HEK293 (cell line): ENCODE measurements around the gene MAMDC2.

ENCODE experiments used
- CTCF ChIA-PET: fragments of 350-600 bp; formaldehyde crosslinking; extraction: SDS; loops from one replicate; lab custom pipeline; 2021; ENCODE audit warnings: antibody characterized with exemption; lab: Yijun Ruan, JAX
- POLR2A ChIA-PET: fragments of 300-600 bp; formaldehyde crosslinking; extraction: SDS; loops from one replicate; lab custom pipeline; 2020; ENCODE audit warnings: antibody characterized with exemption, inconsistent platforms; lab: Yijun Ruan, JAX
- H3K27ac ChIP-seq: fragments of 200-500 bp; sonication (Bioruptor generic); 2 replicates; pipeline ENCODE4 v1.5.1; 2014; ENCODE audit warnings: low read depth, low read length, control low read depth, inconsistent platforms; ENCODE audit errors: extremely low read depth
- H3K36me3 ChIP-seq, 2 experiments: fragments of 200-500 bp in 1 of 2; sonication (Bioruptor generic) in 1 of 2; 1 replicate in 1 of 2; 2 replicates in 1 of 2; pipeline ENCODE4 v1.5.1; 2014 to 2017; ENCODE audit warnings: inconsistent platforms in 2 of 2, low read length in 2 of 2; ENCODE audit not compliant: control insufficient read depth in 2 of 2, insufficient read depth in 1 of 2
- H3K4me1 ChIP-seq: fragments of 200-500 bp; sonication (Bioruptor generic); 2 replicates; pipeline ENCODE4 v1.5.1; 2014; ENCODE audit warnings: mild to moderate bottlenecking, low read length, inconsistent platforms; ENCODE audit not compliant: control insufficient read depth, insufficient read depth
- H3K4me3 ChIP-seq: 2 replicates; pipeline ENCODE4 v1.5.1; 2011; ENCODE audit warnings: low read depth, mild to moderate bottlenecking, control low read depth, low read length, moderate library complexity
- H3K9me3 ChIP-seq: fragments of 200-500 bp; sonication (Bioruptor generic); 2 replicates; pipeline ENCODE4 v1.5.1; 2014; ENCODE audit warnings: low read depth, low read length, inconsistent platforms; ENCODE audit not compliant: control insufficient read depth, insufficient read depth
- BCL6B ChIP-seq: fragments of 450-650 bp; formaldehyde crosslinking; IDR thresholded peaks from 2 replicates; pipeline ENCODE4 v1.5.1; 2017; ENCODE audit warnings: missing biosample characterization, missing genetic modification characterization
- ELK4 ChIP-seq: IDR thresholded peaks from 2 replicates; pipeline ENCODE4 v1.6.1; 2011; ENCODE audit warnings: mild to moderate bottlenecking, low read depth, low read length, borderline replicate concordance
- HOXD13 ChIP-seq: sonication (generic); formaldehyde crosslinking; IDR thresholded peaks from 2 replicates; pipeline ENCODE4 v1.8.0; 2022; ENCODE audit warnings: missing genetic modification reagents, borderline replicate concordance
- KLF1 ChIP-seq: fragments of 450-650 bp; formaldehyde crosslinking; IDR thresholded peaks from 2 replicates; pipeline ENCODE4 v1.5.1; 2016; ENCODE audit warnings: missing biosample characterization, missing genetic modification characterization
- KLF17 ChIP-seq: fragments of 450-650 bp; formaldehyde crosslinking; IDR thresholded peaks from 2 replicates; pipeline ENCODE4 v1.5.1; 2016; ENCODE audit warnings: missing biosample characterization, missing genetic modification characterization
- KLF8 ChIP-seq: fragments of 450-650 bp; formaldehyde crosslinking; IDR thresholded peaks from 2 replicates; pipeline ENCODE4 v1.5.1; 2016; ENCODE audit warnings: missing biosample characterization, missing genetic modification characterization
- MZF1 ChIP-seq: fragments of 450-650 bp; formaldehyde crosslinking; IDR thresholded peaks from 2 replicates; pipeline ENCODE4 v1.5.1; 2017; ENCODE audit warnings: missing biosample characterization, missing genetic modification characterization, borderline replicate concordance
- OVOL3 ChIP-seq: fragments of 450-650 bp; formaldehyde crosslinking; IDR thresholded peaks from 2 replicates; pipeline ENCODE4 v1.5.1; 2016; ENCODE audit warnings: missing biosample characterization, missing genetic modification characterization
- YY2 ChIP-seq: fragments of 450-650 bp; formaldehyde crosslinking; IDR thresholded peaks from 2 replicates; pipeline ENCODE4 v1.5.1; 2016; ENCODE audit warnings: missing biosample characterization, missing genetic modification characterization
- ZBTB11 ChIP-seq: fragments of 450-650 bp; formaldehyde crosslinking; conservative IDR thresholded peaks from 2 replicates; pipeline ENCODE4 v1.5.1; 2016; ENCODE audit warnings: low read depth, missing biosample characterization, missing genetic modification characterization
- ZNF112 ChIP-seq: fragments of 450-650 bp; formaldehyde crosslinking; IDR thresholded peaks from 2 replicates; pipeline ENCODE4 v1.5.0; 2017; ENCODE audit warnings: missing biosample characterization, missing genetic modification characterization
- ZNF121 ChIP-seq: fragments of 450-650 bp; formaldehyde crosslinking; IDR thresholded peaks from 2 replicates; pipeline ENCODE4 v1.5.1; 2016; ENCODE audit warnings: missing biosample characterization, missing genetic modification characterization
- ZNF133 ChIP-seq: fragments of 450-650 bp; formaldehyde crosslinking; IDR thresholded peaks from 2 replicates; pipeline ENCODE4 v1.5.1; 2016; ENCODE audit warnings: missing biosample characterization, missing genetic modification characterization
- ZNF155 ChIP-seq: fragments of 450-650 bp; formaldehyde crosslinking; IDR thresholded peaks from 2 replicates; pipeline ENCODE4 v1.5.1; 2016; ENCODE audit warnings: missing biosample characterization, missing genetic modification characterization
- ZNF157 ChIP-seq: fragments of 450-650 bp; formaldehyde crosslinking; IDR thresholded peaks from 2 replicates; pipeline ENCODE4 v1.5.1; 2016; ENCODE audit warnings: missing biosample characterization, missing genetic modification characterization
- ZNF239 ChIP-seq: fragments of 450-650 bp; formaldehyde crosslinking; IDR thresholded peaks from 2 replicates; pipeline ENCODE4 v1.5.1; 2016; ENCODE audit warnings: missing biosample characterization, missing genetic modification characterization
- ZNF266 ChIP-seq: fragments of 450-650 bp; formaldehyde crosslinking; IDR thresholded peaks from 2 replicates; pipeline ENCODE4 v1.5.1; 2016; ENCODE audit warnings: missing biosample characterization, missing genetic modification characterization, low read depth
- ZNF350 ChIP-seq: fragments of 450-650 bp; formaldehyde crosslinking; IDR thresholded peaks from 2 replicates; pipeline ENCODE4 v1.5.0; 2017; ENCODE audit warnings: missing biosample characterization, mild to moderate bottlenecking, missing genetic modification characterization
- ZNF423 ChIP-seq: fragments of 450-650 bp; formaldehyde crosslinking; IDR thresholded peaks from 2 replicates; pipeline ENCODE4 v1.5.1; 2016; ENCODE audit warnings: missing biosample characterization, missing genetic modification characterization
- ZNF433 ChIP-seq: fragments of 450-650 bp; formaldehyde crosslinking; IDR thresholded peaks from 2 replicates; pipeline ENCODE4 v1.5.1; 2016; ENCODE audit warnings: missing biosample characterization, missing genetic modification characterization, low read depth
- ZNF48 ChIP-seq: fragments of 450-650 bp; formaldehyde crosslinking; IDR thresholded peaks from 2 replicates; pipeline ENCODE4 v1.5.1; 2016; ENCODE audit warnings: missing biosample characterization, missing genetic modification characterization
- ZNF548 ChIP-seq: fragments of 450-650 bp; formaldehyde crosslinking; IDR thresholded peaks from 2 replicates; pipeline ENCODE4 v1.5.1; 2016; ENCODE audit warnings: missing biosample characterization, missing genetic modification characterization
- ZNF558 ChIP-seq: fragments of 450-650 bp; formaldehyde crosslinking; IDR thresholded peaks from 2 replicates; pipeline ENCODE4 v1.5.1; 2016; ENCODE audit warnings: missing biosample characterization, missing genetic modification characterization
- ZNF561 ChIP-seq: fragments of 450-650 bp; IDR thresholded peaks from 2 replicates; pipeline ENCODE4 v1.5.1; 2018; ENCODE audit warnings: missing biosample characterization, missing genetic modification characterization, borderline replicate concordance
- ZNF626 ChIP-seq: fragments of 450-650 bp; sonication (Bioruptor Pico); formaldehyde crosslinking; IDR thresholded peaks from 2 replicates; pipeline ENCODE4 v1.5.1; 2018; ENCODE audit warnings: missing biosample characterization, missing genetic modification characterization, inconsistent platforms
- ZNF629 ChIP-seq: fragments of 450-650 bp; formaldehyde crosslinking; IDR thresholded peaks from 2 replicates; pipeline ENCODE4 v1.5.1; 2017; ENCODE audit warnings: missing biosample characterization, missing genetic modification characterization
- ZNF654 ChIP-seq: fragments of 450-650 bp; formaldehyde crosslinking; IDR thresholded peaks from 2 replicates; pipeline ENCODE4 v1.5.1; 2016; ENCODE audit warnings: low read depth, missing biosample characterization, missing genetic modification characterization
- ZNF658 ChIP-seq: fragments of 450-650 bp; formaldehyde crosslinking; IDR thresholded peaks from 2 replicates; pipeline ENCODE4; 2016; ENCODE audit warnings: missing biosample characterization, missing genetic modification characterization
- ZNF677 ChIP-seq: fragments of 450-650 bp; IDR thresholded peaks from 2 replicates; pipeline ENCODE4 v1.5.0; 2018; ENCODE audit warnings: missing biosample characterization, mild to moderate bottlenecking, missing genetic modification characterization, moderate library complexity
- ZNF692 ChIP-seq: fragments of 450-650 bp; formaldehyde crosslinking; IDR thresholded peaks from 2 replicates; pipeline ENCODE4 v1.5.1; 2016; ENCODE audit warnings: missing biosample characterization, missing genetic modification characterization

The MAMDC2 gene

GRCh38 chr9:70258692-70259511, 215.3 kb downstream of the MAMDC2 start, which contains the start of gene SMC5:
TSS of gene SMC5 (plus strand) at chr9:70258978. CDS start at chr9:70259079, 101 bp downstream.
- no peaks in the 10 kb centered on the region for H3K9me3 ChIP-seq
- H3K27ac ChIP-seq: peak within 1 kb of the TSS; percentile 94
- H3K4me3 ChIP-seq: peak within 1 kb of the TSS; percentile 69
- ChIA-PET CTCF (no interaction called here), POLR2A (interaction anchor here (0.7 to 2.9 kb wide), 3 partner anchors 137 to 1514 kb away, joined by 3 to 14 read pairs (median 7); no protein-coding TSS in a partner anchor)
- peaks cover 3% of the 10 kb centered on the region; the same call in 1 of the 2 replicates for H3K4me1 ChIP-seq
- peaks cover 8 to 33% of the 10 kb centered on the region in 2 experiments for H3K36me3 ChIP-seq
- TF ChIP-seq ZNF692 (peak; percentile 55; the same call in 1 of the 2 replicates), ZNF626 (tag by site-specific recombination) (no peak), OVOL3 (tag by site-specific recombination) (no peak), ZNF239 (tag by site-specific recombination) (no peak), ZNF155 (no peak), ZNF48 (tag by site-specific recombination) (no peak), ZNF112 (tag by site-specific recombination) (no peak), KLF17 (tag by site-specific recombination) (peak; percentile 12; the same call in 1 of the 2 replicates), ZNF548 (tag by site-specific recombination) (no peak), ZNF157 (tag by site-specific recombination) (no peak), HOXD13 (CRISPR knock-in tag) (no peak), KLF8 (tag by site-specific recombination) (peak; percentile 64; the same call in 1 of the 2 replicates), ZNF266 (no peak), BCL6B (tag by site-specific recombination) (no peak), ZNF121 (tag by site-specific recombination) (no peak), MZF1 (tag by site-specific recombination) (no peak), ZNF561 (tag by site-specific recombination) (0 out of 2 replicates have a peak, but pooled peaks have one; percentile 20), KLF1 (0 out of 2 replicates have a peak, but pooled peaks have one; percentile 40), ZNF433 (tag by site-specific recombination) (no peak), ZNF677 (tag by site-specific recombination) (no peak), ZNF654 (no peak), ZNF558 (tag by site-specific recombination) (no peak), ZNF629 (peak; percentile 62), ZNF658 (tag by site-specific recombination) (no peak), ZNF350 (tag by site-specific recombination) (no peak), YY2 (tag by site-specific recombination) (no peak), ZNF423 (tag by site-specific recombination) (no peak), ELK4 (no peak), ZBTB11 (peak; percentile 92), ZNF133 (tag by site-specific recombination) (no peak)
